GM21619 (cell line): Measurements from ENCODE around the gene RHOB.
"Not testable (repeated sequence)": the region's sequence is repeated elsewhere in the genome, so short reads cannot be mapped to it uniquely, and the experiment has no call there.

Source experiments
- ATAC-seq: cut with Tn5 transposase; IDR thresholded peaks from one replicate; pipeline ENCODE4 v1.9.1; 2021; ENCODE audit not compliant: unreplicated experiment

RHOB gene

GRCh38 chr2:20490300-20491181 is 43.7 kb downstream of the RHOB start:
- ATAC-seq, result no peak

- ATAC-seq, result no peak
These were observed 45.1 kb downstream of the RHOB start for GRCh38 chr2:20491739-20492531.

GRCh38 chr2:20493095-20493494 is 46.2 kb downstream of the RHOB start:
- ATAC-seq, result not testable (repeated sequence)

- ATAC-seq, result no peak
These were observed 47.4 kb downstream of the RHOB start for GRCh38 chr2:20494241-20494640.

GRCh38 chr2:20496076-20496872 is 49.4 kb downstream of the RHOB start:
- ATAC-seq, result no peak

- no peak for ATAC-seq
These were observed 50.1 kb downstream of the RHOB start for GRCh38 chr2:20496942-20497341.
